HG03196 (cell line): ENCODE measurements around the gene WDFY2.
A peak's percentile ranks its signal among the peaks of the same experiment; 100 is the strongest.

ENCODE experiments used
- ATAC-seq: cut with Tn5 transposase; IDR thresholded peaks from one replicate; pipeline ENCODE4 v1.9.1; 2021; ENCODE audit not compliant: unreplicated experiment

The WDFY2 gene

DNA sequence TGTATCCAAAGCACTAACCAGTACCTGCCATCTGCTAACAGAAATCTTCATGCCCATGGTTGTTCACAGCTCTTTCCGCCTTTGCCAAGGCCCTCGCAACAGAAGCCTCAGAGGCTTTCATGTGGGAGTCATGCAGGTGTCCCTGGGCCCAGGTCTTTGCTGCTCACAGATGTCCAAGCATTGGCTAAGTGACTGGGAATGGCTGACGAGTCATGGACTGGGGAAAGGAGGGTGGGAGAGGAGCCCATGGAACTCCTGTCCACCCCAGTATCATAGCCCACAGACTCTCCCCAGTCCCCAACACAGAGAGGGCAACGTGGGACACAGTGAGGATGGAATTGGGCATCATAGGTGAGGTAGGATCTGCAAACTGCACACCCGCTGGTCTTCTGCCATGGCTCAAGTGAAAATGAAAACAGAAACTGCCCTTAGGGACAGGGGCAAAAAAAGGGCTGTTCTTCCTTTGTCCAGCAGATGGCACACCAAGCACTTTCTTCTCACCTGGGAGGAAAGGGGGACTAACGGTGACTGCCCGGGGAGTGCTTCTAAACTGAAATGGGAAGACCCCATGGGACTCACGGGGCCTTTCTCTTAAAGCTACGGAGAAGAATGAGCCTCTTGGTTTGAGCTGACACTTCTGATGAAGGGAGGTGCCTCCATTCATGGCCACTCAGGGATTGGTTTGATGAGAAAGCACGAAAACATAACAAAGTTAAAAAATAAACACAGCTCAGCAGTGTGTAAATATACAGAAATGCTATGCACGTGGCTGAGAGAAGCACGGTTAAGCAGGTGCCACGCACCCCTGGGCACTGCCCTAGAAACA, 230.8 kb downstream of the WDFY2 start:
- ATAC-seq, result peak; percentile 62

DNA sequence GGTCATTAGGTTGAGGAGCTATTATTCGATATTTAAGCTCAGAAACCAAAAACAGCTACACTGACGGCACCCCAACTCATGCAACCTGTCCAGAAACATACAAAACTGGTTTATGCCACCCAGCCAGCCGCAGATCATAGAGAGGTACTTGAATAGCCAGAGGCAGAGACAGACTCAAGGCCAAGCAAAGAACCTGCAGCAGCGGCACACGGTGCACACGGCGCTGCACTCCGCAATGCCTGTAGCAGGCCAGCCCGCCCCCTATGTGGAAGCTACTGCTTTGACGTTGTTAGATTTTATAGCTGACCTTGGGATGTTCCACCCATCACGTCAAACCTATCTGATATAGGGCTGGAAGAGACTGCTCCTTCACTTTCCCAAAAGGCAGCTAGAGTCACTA, 231.6 kb downstream of the WDFY2 start:
- no peak for ATAC-seq

DNA sequence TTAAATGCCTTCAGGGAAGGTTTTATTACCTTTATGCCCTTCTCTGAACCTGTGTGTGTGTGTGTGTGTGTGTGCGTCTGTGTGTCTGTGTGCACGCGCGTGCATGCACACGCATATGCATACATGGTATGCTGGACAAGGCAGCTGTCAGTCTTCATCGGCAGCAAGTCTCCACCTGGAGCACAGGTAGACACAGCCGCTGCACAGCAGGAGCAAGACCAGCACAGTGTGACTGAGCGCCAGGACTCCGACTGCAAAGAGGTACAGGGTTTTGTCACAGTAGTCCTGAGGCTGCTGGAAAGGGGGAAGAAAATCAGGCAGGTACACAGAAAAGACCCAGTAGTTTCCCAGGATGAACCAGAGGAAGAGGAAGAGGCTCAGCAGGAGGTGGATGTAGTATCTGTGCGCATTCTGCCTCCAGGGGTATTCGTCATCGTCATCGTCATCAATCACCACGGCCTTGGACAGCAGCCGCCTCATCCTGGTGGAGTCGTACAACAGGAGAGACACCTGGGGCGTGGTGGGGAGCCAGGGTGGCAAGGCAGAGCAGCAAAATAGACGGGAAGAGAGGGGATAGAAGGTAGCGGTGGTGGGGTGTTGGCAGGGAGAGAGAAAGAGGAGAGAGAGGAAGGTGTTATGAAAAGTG, 232.5 kb downstream of the WDFY2 start:
- ATAC-seq, result no peak
